Endothelial cell of umbilical vein (primary cell): ENCODE measurements around the gene JMJD8.

Source experiments
- CTCF ChIP-seq, 2 donors: IDR thresholded peaks; 1 replicate in 1 of 2; 2 replicates in 1 of 2; pipeline ENCODE4 v1.5.1; 2011; ENCODE audit warnings: low read length in 2 of 2, mild to moderate bottlenecking in 2 of 2, moderate library complexity in 2 of 2, control low read depth in 1 of 2, inconsistent platforms in 1 of 2, low read depth in 1 of 2; ENCODE audit not compliant: insufficient read depth in 1 of 2; ENCODE audit errors: extremely low read depth in 1 of 2
- EZH2 ChIP-seq: IDR thresholded peaks from 2 replicates; pipeline ENCODE4 v1.6.1; 2012; ENCODE audit warnings: borderline replicate concordance, low read depth, mild to moderate bottlenecking, moderate library complexity, low read length, inconsistent platforms; ENCODE audit not compliant: severe bottlenecking
- FOS ChIP-seq: IDR thresholded peaks from 2 replicates; pipeline ENCODE4 v1.6.1; 2011; ENCODE audit warnings: mild to moderate bottlenecking, low read length, moderate library complexity, borderline replicate concordance; ENCODE audit not compliant: insufficient read depth
- JUN ChIP-seq: IDR thresholded peaks from 2 replicates; pipeline ENCODE4 v1.6.1; 2011; ENCODE audit warnings: borderline replicate concordance, low read depth; ENCODE audit not compliant: insufficient read length, insufficient read depth
- MAX ChIP-seq: IDR thresholded peaks from 2 replicates; pipeline ENCODE4 v1.6.1; 2011; ENCODE audit not compliant: insufficient read depth, insufficient read length
- MYC ChIP-seq: IDR thresholded peaks from one replicate; pipeline ENCODE4 v1.6.1; 2011; ENCODE audit warnings: mild to moderate bottlenecking, low read depth, low read length
- POLR2A ChIP-seq: IDR thresholded peaks from 2 replicates; pipeline ENCODE4 v1.6.1; 2012; ENCODE audit warnings: low read depth, mild to moderate bottlenecking, control low read depth, low read length
- POLR2AphosphoS5 ChIP-seq: IDR thresholded peaks from 2 replicates; pipeline ENCODE4 v1.6.1; 2012; ENCODE audit warnings: low read depth, mild to moderate bottlenecking, control low read depth, low read length, moderate library complexity; ENCODE audit not compliant: insufficient read depth

GRCh38 chr16:711084-711483 lies 26.9 kb upstream of the JMJD8 start:
- TF ChIP-seq POLR2A (no peak), POLR2AphosphoS5 (no peak), CTCF (IDR thresholded peaks at IDR 0.05; ENCODE audit: extremely low read depth in 1 of 2, insufficient read depth in 1 of 2, low read depth in 1 of 2, low read length in 2 of 2) (no peak), MYC (no peak), EZH2 (no peak), JUN (no peak), MAX (no peak), FOS (no peak)
